Measurements from ENCODE around the gene BCAS3. TPM values are rescaled to one million over a fixed set of nuclear protein-coding genes. Genes with fewer than 3 reads are reported as not detected.
"Not testable (repeated sequence)": the region's sequence is repeated elsewhere in the genome, so short reads cannot be mapped to it uniquely, and the experiment has no call there.

The BCAS3 gene
- polyA plus RNA-seq, 4 donors, result 26.2 to 27.7 (median 26.8) TPM

DNA sequence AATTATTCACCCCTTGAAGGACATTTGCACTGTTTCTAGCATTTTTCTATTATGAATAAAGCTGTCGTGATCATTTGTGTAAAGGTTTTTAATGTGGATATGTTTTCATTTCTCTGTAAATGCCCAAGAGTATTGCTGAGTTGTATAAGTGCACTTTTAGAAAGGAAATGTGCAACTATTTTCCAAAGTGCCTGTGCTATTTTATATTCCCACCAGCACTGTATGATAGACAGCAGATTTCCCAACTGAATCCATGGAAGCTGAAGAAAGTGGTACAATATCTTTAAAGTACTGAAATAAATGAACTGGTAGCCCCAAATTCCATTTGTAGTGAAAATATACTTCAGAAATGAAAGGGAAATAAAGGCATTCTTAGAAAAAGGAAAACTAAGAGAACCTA, 238.4 kb downstream of the BCAS3 start:
- DNase-seq (ENCODE audit: low read depth in 4 of 4, low spot score in 3 of 4), result no peak

DNA sequence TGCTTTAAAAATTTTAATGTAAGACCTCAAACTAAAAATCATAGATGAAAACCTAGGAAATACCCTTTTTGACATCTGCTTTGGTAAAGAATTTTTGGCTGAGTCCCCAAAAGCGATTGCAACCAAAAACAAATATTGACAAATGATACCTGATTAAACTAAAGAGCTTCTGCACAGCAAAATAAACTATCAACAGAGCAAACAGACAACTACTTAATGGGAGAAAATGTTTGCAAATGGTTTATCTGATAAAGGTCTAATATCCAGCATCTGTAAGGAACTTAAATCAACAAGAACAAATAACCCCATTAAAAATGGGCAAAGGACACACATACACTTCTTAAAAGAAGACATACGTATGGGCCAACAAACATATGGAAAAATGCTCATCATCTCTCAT, 242.5 kb downstream of the BCAS3 start:
- no peak for DNase-seq (ENCODE audit: low read depth in 4 of 4, low spot score in 3 of 4)

DNA sequence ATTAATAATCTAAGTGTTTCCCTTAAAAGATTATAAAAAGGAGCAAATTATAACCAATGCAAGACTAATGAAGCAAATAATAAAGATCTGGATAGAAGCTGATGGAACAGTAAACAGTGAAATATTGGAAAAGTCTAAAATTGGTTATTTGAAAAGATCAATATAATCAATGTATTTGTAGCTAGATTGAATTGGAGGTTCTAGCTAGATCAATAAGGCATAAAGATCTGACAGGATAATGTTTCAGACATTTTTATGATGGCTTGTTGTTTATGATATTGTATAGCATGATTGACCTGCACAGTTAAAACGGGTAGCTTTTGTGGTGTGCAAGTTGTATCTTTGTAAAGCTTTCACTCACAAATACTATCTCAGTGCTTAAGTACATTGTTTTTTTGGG, 245.3 kb downstream of the BCAS3 start:
- DNase-seq (ENCODE audit: low read depth in 4 of 4, low spot score in 3 of 4), result no peak

DNA sequence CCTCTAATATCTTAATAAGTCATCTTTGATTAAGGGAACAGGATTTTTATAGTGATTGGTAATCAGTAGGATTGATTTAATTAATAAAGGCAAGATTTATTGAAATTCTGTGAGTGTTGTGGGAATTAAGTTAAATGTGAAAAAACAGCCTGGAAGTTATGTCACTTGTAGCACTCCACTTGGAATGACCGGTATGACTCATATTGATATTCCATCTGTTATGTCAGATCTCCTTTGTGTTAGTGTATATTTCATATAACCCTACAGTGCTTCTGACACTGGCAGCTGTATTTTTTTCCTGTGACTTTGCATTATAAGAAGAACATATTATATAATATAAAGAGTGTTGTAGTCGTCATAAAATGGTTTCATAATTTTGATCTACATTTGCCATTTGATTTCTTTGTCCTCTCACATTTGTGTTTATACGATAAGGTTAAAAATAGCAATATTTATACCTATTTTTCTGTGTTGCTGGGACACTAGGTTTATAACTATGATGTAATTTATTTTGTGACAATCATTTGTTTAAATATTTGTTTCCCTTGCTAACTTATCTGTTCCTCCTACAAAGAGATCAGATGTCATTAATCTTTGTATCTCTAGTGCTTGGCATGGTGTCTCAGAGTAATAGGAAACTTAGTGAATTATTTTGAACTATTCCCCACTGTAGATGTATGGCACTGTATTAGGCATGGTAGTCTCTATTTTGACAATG, 249.0 kb downstream of the BCAS3 start:
- DNase-seq (ENCODE audit: low read depth in 4 of 4, low spot score in 3 of 4), result no peak

DNA sequence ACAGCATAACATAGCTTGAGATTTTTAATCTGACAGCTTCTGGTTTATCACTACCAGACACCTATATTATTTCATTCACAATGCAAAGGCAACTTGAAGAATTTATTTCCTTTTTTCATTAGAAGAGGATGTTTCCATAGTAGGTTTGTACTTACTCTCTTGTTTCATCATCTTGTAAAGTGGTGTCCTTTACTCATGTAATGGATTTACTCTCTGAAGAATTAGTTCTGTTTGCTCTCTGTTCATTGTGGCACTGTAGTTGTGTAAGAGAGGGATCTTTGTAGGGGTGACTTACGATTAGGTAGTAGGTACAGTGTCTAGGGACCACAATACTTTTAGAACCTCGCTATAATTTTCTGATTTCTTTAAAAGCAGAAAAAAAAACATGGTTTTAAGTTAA, 256.1 kb downstream of the BCAS3 start:
- no peak for DNase-seq (ENCODE audit: low read depth in 4 of 4, low spot score in 3 of 4)

DNA sequence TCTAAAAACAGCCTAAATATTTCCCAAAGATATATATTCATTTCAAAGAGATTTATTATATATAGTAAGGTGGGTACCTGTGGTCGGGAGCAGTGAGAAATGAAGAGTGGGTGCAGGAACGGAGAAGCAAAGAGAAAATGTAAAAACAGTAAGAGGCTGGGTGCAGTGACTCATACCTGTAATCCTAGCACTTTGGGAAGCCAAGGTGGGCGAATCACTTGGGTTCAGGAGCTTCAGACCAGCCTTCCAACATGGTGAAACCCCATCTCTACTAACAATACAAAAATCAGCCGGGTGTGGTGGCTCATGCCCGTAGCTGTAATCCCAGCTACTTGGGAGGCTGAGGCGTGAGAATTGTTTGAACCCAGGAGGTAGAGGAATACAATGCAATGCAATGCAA, 257.1 kb downstream of the BCAS3 start:
- DNase-seq (ENCODE audit: low read depth in 4 of 4, low spot score in 3 of 4), result no peak

DNA sequence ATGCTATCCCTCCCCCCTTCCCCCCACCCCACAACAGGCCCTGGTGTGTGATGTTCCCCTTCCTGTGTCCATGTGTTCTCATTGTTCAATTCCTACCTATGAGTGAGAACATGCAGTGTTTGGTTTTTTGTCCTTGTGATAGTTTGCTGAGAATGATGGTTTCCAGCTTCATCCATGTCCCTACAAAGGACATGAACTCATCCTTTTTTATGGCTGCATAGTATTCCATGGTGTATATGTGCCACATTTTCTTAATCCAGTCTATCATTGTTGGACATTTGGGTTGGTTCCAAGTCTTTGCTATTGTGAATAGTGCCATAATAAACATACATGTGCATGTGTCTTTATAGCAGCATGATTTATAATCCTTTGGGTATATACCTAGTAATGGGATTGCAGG, 258.3 kb downstream of the BCAS3 start:
- not testable (repeated sequence) for DNase-seq (ENCODE audit: low read depth in 4 of 4, low spot score in 3 of 4)

DNA sequence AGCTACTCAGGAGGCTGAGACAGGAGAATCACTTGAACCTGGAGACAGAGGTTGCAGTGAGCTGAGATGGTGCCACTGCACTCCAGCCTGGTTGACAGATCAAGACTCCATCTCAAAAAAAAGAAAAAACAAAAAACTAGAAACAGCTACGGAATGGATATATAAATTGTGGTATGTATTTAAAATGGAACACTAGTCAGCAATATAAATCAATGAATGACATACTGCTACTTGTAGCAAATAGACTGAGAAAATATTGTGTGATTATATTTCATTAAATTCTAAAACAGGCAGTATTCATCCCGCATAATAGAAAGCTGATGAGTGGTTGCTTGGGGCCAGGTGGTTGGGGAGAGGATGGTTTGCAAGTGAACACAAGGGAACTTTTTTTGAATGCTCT, 261.7 kb downstream of the BCAS3 start:
- no peak for DNase-seq (ENCODE audit: low read depth in 4 of 4, low spot score in 3 of 4)

DNA sequence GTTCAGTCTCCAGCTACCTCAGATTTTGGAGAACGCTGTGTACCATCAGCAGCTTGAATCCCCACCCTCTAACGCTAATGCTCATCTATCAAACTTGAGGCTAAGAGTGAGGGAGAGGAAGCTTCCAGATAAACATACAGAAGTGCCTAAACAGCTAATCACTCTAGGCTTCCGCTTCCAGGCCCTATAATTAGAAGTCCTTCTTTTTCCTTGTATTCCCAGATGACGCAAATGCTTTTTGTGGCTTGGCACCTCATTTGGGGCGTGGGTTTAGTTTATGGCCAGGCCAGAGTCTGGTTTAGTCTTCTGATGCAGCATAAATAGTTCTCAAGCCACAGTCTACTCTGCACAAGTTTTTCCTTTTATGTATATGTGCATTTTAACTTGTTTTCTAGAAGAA, 263.4 kb downstream of the BCAS3 start:
- peak in 3 of 4 donors; percentile 3 to 12 (median 8) for DNase-seq (ENCODE audit: low read depth in 4 of 4, low spot score in 3 of 4)

DNA sequence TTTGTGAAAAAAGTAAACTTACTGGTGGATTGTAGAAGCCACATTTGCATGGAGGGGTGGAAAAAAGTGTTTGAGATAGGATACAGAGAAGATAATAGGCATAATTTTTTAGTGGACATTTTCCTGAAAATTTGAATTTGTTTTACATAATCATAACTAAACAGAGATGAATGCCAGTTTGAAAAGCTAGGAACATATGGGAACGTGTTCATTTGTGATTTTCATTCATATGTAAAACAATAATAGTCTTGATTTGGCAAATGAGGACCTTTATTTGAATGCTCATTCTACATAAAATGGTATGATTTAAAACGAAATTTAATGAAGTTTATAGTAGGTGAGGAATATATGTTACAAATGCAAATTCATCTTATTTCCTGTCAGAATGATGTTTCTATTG, 263.9 kb downstream of the BCAS3 start:
- no peak for DNase-seq (ENCODE audit: low read depth in 4 of 4, low spot score in 3 of 4)

DNA sequence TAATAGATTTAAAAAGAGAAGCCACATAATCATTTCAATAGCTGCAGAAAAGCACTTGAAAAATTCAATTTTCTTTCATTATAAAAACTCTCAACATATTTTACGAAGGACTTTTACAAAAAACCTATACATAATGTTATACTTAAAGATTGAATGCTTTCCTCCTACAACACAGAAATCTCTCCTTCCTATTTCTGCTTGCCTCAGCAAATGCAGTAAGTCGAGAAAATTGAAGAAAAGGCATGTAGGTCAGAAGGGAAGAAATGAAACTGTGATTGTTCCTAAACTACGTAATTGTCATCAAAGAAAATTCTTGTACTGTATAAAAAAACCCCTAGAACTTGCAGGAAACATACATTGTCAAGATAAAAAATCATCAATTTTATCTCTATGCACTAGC, 267.1 kb downstream of the BCAS3 start:
- DNase-seq (ENCODE audit: low read depth in 4 of 4, low spot score in 3 of 4), result no peak

DNA sequence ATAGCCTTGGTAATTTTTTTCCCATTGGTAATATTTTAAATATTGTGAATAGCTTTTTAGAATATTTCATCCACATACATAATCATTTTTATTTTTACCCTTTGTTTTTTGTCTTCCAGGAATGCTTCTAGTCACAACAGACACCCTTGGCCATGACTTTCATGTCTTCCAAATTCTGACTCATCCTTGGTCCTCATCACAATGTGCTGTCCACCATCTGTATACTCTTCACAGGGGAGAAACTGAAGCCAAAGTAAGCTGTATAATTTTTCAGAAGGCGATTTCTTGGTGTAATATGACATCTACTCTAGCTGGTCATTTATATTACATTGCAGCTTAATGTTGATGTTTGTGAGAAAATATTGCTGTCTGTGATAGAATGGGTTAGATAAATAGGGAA, 269.4 kb downstream of the BCAS3 start:
- no peak for DNase-seq (ENCODE audit: low read depth in 4 of 4, low spot score in 3 of 4)

DNA sequence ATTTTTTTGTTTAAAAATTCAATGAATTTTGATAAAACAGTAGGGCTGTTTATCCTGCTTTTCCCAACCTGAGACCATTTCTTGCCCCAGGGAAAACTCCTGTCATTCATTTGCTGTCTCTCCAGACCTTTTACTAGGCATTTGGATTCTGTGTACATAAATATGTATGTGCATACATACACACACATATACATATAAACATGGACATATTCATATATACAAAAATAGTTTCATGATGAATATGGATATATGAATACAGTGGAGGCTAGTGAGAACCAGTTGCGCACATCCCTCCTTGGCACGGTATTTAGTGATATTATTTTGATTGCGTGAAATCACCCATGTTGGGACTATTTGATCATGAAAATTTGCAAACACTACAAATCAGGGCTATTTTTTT, 269.9 kb downstream of the BCAS3 start:
- DNase-seq (ENCODE audit: low read depth in 4 of 4, low spot score in 3 of 4), result no peak

DNA sequence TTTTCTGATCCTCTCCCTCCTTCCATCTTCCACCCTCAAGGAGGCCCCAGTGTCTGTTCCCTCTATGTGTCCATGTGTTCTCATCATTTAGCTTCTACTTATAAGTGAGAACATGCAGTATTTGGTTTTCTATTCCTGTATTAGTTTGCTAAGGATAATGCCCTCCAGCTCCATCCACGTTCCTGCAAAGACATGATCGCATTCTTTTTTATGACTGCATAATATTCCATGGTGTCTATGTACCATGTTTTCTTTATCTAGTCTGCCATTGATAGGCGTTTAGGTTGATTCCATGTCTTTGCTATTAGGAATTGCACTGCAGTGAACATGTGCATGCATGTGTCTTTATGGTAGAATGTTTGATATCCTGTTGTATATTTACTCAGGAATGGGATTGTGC, 275.1 kb downstream of the BCAS3 start:
- no peak for DNase-seq (ENCODE audit: low read depth in 4 of 4, low spot score in 3 of 4)

DNA sequence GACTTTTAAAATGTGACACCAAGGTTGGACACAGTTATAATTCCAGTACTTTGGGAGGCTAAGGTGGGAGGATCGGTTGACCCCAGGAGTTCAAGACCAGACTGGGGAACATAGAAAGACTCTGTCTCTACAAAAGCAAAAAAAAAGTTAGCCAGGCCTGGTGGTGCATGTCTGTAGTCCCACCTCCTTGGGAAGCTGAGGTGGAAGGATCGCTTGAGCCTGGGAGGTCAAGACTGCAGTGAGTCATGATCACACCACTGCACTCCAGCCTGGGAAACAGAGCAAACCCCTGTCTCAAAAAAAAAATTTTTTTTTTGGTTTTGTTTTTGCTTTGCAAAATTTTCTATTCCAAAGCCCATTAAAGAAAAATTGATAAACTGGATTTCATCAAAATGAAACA, 281.4 kb downstream of the BCAS3 start:
- no peak for DNase-seq (ENCODE audit: low read depth in 4 of 4, low spot score in 3 of 4)

DNA sequence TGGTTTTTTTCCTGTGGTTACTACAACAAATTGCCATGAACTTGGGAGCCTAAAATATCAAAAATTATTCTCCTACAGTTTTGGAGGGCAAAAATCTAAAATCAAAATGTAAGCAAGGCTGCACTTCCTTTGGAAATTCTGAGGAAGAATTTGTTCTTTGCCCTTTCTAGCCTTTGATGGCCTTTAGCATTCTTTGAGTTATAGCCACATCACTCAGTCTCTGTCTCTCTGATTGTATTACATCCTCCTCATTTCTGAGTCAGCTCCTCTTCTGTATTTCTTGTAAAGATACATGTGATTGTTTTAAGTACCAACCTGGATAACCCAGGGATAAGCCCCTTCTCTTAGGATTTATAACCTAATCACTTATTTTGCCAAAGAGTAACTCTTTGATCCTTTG, 282.0 kb downstream of the BCAS3 start:
- no peak for DNase-seq (ENCODE audit: low read depth in 4 of 4, low spot score in 3 of 4)

DNA sequence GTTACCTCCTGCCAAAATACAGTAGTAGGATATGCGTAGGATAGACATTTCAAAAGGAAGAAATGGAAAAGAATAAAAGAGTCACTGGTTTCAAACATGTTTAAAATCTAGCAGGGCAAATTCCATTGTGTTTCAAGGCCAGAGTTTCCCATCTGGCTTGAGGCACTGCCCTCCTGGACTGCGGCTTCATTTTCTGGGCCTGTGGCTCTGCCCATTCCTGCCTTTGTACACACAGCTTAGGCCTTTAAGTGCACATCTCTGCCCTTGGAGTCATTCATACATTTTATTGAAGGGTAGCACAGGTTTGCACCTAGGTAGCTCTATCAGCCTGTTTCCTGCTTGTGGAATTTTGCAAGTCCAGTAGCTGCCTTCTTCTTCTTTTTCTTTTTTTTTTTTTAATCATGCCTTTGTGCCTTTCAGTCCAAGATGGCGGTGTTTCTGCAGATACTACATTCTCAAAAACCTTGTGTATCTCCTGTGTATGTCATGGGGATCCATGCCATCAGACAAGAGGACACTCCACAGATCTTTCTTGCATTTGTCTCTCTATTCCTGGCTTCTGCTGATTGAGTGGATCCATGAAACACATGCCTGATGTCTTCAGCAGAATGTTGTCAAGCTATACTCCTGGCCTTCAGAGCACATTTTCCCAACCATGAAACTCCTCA, 282.9 kb downstream of the BCAS3 start:
- DNase-seq (ENCODE audit: low read depth in 4 of 4, low spot score in 3 of 4), result no peak

DNA sequence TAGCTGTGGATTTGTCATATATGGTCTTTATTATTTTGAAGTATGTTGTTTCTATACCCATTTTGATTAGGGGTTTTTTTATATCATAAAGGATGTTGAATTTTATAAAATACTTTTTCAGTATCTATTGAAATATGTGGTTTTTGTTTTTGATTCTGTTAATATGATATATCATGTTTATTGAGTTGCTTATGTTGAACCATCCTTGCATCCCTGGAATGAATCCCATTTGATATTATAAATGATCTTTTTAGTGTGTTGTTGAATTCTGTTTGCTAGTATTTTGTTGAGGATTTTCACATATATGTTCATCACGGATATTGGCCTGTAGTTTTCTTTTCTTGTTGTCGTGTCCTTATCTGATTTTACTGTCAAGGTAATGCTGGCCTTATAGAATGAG, 286.5 kb downstream of the BCAS3 start:
- DNase-seq (ENCODE audit: low read depth in 4 of 4, low spot score in 3 of 4), result no peak

DNA sequence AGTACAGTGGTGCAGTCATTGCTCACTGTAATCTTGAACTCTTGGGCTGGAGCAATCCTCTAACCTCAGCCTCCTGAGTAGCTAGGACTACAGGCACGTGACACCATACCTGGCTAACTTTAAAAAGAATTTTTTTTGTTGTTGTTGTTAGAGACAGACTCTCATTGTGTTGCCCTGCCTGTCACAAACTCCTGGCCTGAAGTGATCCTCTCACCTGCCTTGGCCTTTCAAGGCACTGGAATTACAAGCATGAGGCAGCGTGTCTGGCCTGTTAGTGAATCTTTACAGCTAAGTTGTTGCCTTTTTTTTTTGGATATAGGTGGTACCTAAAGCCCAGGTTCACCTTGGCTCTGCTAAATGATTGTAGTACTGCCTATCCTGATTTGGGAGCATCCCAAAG, 290.6 kb downstream of the BCAS3 start:
- no peak for DNase-seq (ENCODE audit: low read depth in 4 of 4, low spot score in 3 of 4)

DNA sequence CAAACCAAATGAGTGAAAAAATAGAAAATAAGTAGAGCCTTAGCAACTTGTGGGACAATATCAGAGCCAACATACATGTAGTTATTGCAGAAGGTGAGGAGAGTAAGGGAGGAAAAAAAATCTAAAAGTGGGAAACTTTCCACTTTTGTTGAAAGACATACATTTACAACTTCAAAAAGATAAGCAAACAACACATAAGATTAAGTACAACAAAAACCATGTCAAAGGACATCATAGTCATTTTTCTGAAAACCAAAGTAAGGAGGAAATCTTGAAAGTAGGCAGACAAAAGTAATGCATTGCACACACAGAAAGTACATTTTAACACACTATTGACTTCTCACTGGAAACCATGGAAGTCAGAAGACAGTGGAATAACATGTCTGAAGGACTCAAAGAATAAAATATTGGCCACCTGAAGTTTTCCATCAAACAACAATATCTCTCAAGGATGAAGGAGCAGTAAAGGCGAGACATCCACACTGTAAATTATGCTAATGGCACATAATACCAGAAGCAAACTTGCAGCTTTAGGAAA, 291.9 kb downstream of the BCAS3 start:
- DNase-seq (ENCODE audit: low read depth in 4 of 4, low spot score in 3 of 4), result no peak

DNA sequence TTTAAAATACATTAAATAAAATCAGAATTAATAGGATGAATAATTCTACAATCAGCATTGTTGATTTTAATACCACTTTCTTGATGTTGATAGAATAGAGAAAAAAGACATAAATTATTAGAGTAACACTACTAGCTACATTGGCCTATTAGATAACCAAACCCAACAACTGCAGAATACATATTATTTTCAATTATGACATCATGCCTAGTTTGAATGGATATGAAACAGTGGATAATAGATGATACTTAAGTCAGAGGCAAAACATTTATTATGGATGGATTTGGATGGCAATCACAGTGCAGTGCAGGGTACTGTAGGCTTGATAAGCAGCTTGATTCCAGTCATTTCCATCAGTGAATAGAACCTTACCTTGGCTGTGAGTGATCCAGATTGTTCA, 293.1 kb downstream of the BCAS3 start:
- DNase-seq (ENCODE audit: low read depth in 4 of 4, low spot score in 3 of 4), result no peak

Data from right renal pelvis (tissue), 4 donors.